ENCODE results near the gene COL19A1. TPM values are rescaled to one million over a fixed set of nuclear protein-coding genes. Genes with fewer than 3 reads are reported as not detected.

The COL19A1 gene
- total RNA-seq, 2 donors from 2014 or later: 0.07 TPM; not detected in 1

GRCh38 chr6:70162972-70163371 is 296.6 kb downstream of the COL19A1 start:
- ATAC-seq (ENCODE audit: insufficient number of reproducible peaks, low FRiP score, low read depth) (no peak), DNase-seq (ENCODE audit: low spot score) (no peak)
- no peaks in the 10 kb centered on the region for H3K9me3 ChIP-seq
- H3K36me3 ChIP-seq: no peaks in the 10 kb centered on the region
- no peak overlapping the region for H3K27ac ChIP-seq
- TF ChIP-seq CTCF (IDR thresholded peaks at IDR 0.05): no peak
- H3K4me1 ChIP-seq (ENCODE audit: control insufficient read depth in 1 of 2, low read depth in 2 of 2): no peaks in the 10 kb centered on the region
- no peaks in the 10 kb centered on the region for H3K27me3 ChIP-seq (replicated peaks; ENCODE audit: insufficient read depth)
- H3K4me3 ChIP-seq: no peak overlapping the region

GRCh38 chr6:70163795-70164194 is 297.4 kb downstream of the COL19A1 start:
- ATAC-seq (ENCODE audit: insufficient number of reproducible peaks, low FRiP score, low read depth): no peak
- H3K36me3 ChIP-seq: no peaks in the 10 kb centered on the region
- no peaks in the 10 kb centered on the region for H3K4me1 ChIP-seq (ENCODE audit: control insufficient read depth in 1 of 2, low read depth in 2 of 2)
- H3K4me3 ChIP-seq: no peak overlapping the region
- no peak overlapping the region for H3K27ac ChIP-seq
- no peak for DNase-seq (ENCODE audit: low spot score)
- H3K27me3 ChIP-seq (replicated peaks; ENCODE audit: insufficient read depth): no peaks in the 10 kb centered on the region
- H3K9me3 ChIP-seq: no peaks in the 10 kb centered on the region
- no peak for TF ChIP-seq CTCF (IDR thresholded peaks at IDR 0.05)

- no peak for ATAC-seq (ENCODE audit: insufficient number of reproducible peaks, low FRiP score, low read depth)
Observed at GRCh38 chr6:70164556-70164955, 298.2 kb downstream of the COL19A1 start.

GRCh38 chr6:70166088-70166958 is 300.0 kb downstream of the COL19A1 start:
- Histone ChIP-seq H3K4me3 (no peak overlapping the region), H3K4me1 (ENCODE audit: control insufficient read depth in 1 of 2, low read depth in 2 of 2) (no peaks in the 10 kb centered on the region), H3K27me3 (replicated peaks; ENCODE audit: insufficient read depth) (no peaks in the 10 kb centered on the region), H3K36me3 (no peaks in the 10 kb centered on the region), H3K9me3 (no peaks in the 10 kb centered on the region), H3K27ac (no peak overlapping the region)
- no peak for DNase-seq (ENCODE audit: low spot score)
- ATAC-seq (ENCODE audit: insufficient number of reproducible peaks, low FRiP score, low read depth): no peak
- TF ChIP-seq CTCF (IDR thresholded peaks at IDR 0.05): no peak

More at GRCh38 chr6:70164556-70164955, 298.2 kb downstream of the COL19A1 start:
- no peak overlapping the region for H3K27ac ChIP-seq
- H3K4me1 ChIP-seq (ENCODE audit: control insufficient read depth in 1 of 2, low read depth in 2 of 2): no peaks in the 10 kb centered on the region
- no peaks in the 10 kb centered on the region for H3K36me3 ChIP-seq
- H3K9me3 ChIP-seq: no peaks in the 10 kb centered on the region
- no peak for DNase-seq (ENCODE audit: low spot score)
- no peak for TF ChIP-seq CTCF (IDR thresholded peaks at IDR 0.05)
- H3K27me3 ChIP-seq (replicated peaks; ENCODE audit: insufficient read depth): no peaks in the 10 kb centered on the region
- H3K4me3 ChIP-seq: no peak overlapping the region

GRCh38 chr6:70168681-70169377 is 302.5 kb downstream of the COL19A1 start:
- no peak for ATAC-seq (ENCODE audit: insufficient number of reproducible peaks, low FRiP score, low read depth)
- Histone ChIP-seq H3K4me3 (no peak overlapping the region), H3K27ac (no peak overlapping the region), H3K4me1 (ENCODE audit: control insufficient read depth in 1 of 2, low read depth in 2 of 2) (no peaks in the 10 kb centered on the region), H3K36me3 (no peaks in the 10 kb centered on the region), H3K27me3 (replicated peaks; ENCODE audit: insufficient read depth) (no peaks in the 10 kb centered on the region), H3K9me3 (no peaks in the 10 kb centered on the region)
- no peak for DNase-seq (ENCODE audit: low spot score)
- no peak for TF ChIP-seq CTCF (IDR thresholded peaks at IDR 0.05)

Data from thoracic aorta (tissue), 2 donors.